ENCODE data around the gene PMEL.

- TF ChIP-seq POLR2AphosphoS5 (IDR thresholded peaks at IDR 0.05; ENCODE audit: low read depth, low read length) (no peak), SPI1 (IDR thresholded peaks at IDR 0.05; ENCODE audit: low read depth, low read length) (no peak), POLR2A (IDR thresholded peaks at IDR 0.05; ENCODE audit: low read depth, low read length) (no peak), TAF1 (IDR thresholded peaks at IDR 0.05; ENCODE audit: low read depth, low read length) (no peak), PAX5 (IDR thresholded peaks at IDR 0.05; ENCODE audit: insufficient read depth, low read length, severe bottlenecking) (no peak)
Observed at GRCh38 chr12:55969356-55969755, 3.5 kb upstream of the PMEL start.
